ENCODE results near the gene PIK3R3. TPM values are rescaled to one million over a fixed set of nuclear protein-coding genes. Genes with fewer than 3 reads are reported as not detected.

PIK3R3 gene
- total and polyA plus RNA-seq, 9 of the 15 experiments (the other 6 are each of a cell fraction or from before 2014, with no cell fraction given) = 1.4 to 7.7 (median 4.6) TPM

GRCh38 chr1:46021046-46021996 is 111.1 kb downstream of the PIK3R3 start:
- WGBS (ENCODE audit: insufficient coverage, low coverage, missing lambda C conversion rate) = 90% methylated on average over 2 of the region's 2 CpGs
- Histone ChIP-seq H4K20me1 (replicated peaks; ENCODE audit: control insufficient read depth, insufficient read depth, low read length) (no peaks in the 10 kb centered on the region), H3K27me3 (ENCODE audit: control insufficient read depth in 2 of 2, insufficient read depth in 2 of 2, low read length in 2 of 2) (no peaks in the 10 kb centered on the region), H3K9ac (ENCODE audit: insufficient read depth in 1 of 2, low read depth in 2 of 2, low read length in 2 of 2) (no peak overlapping the region), H3K36me3 (ENCODE audit: control insufficient read depth, insufficient read depth, low read length) (peaks cover 31% of the 10 kb centered on the region; the same call in 2 of the 3 replicates), H3K79me2 (ENCODE audit: control insufficient read depth, insufficient read depth, low read length) (no peaks in the 10 kb centered on the region), H3K4me3 (no peak overlapping the region), H3K4me2 (ENCODE audit: insufficient read depth, low read length) (no peak overlapping the region), H3K4me1 (replicated peaks in 1 of 2; ENCODE audit: control insufficient read depth in 2 of 2, insufficient read depth in 2 of 2, low read length in 2 of 2) (no peaks in the 10 kb centered on the region; a peak in 2 of 5 replicates), H3K27ac (ENCODE audit: extremely low read depth, low read depth, low read length) (no peak overlapping the region), H2AFZ (ENCODE audit: low read depth, low read length) (no peak overlapping the region), H3K9me3 (replicated peaks; ENCODE audit: control insufficient read depth, insufficient read depth, low read depth, low read length) (no peaks in the 10 kb centered on the region), H3K9me1 (ENCODE audit: control insufficient read depth, insufficient read depth, low read length) (no peaks in the 10 kb centered on the region)
- intact Hi-C loops (cut with micrococcal nuclease) = no loop called here
- POLR2A ChIA-PET = interaction anchor here (0.5 to 6.4 kb wide), 4 partner anchors 9 to 172 kb away, joined by 3 to 29 read pairs (median 3); no protein-coding TSS in a partner anchor
- no TSS peak for BruUV-seq (replicated peaks)
- CTCF ChIA-PET (ENCODE audit: low intra/inter-chr PET ratio) = no interaction called here
- DNase-seq (ENCODE audit: extremely low read depth in 1 of 4, low spot score in 3 of 4) (no peak), FAIRE-seq (no peak), ATAC-seq (no peak)
- TF ChIP-seq COPS2 (conservative IDR thresholded peaks at IDR 0.05) = no peak
- TF ChIP-seq TEAD1 (CRISPR knock-in tag; IDR thresholded peaks at IDR 0.05) = no peak
- TF ChIP-seq GATAD2B (IDR thresholded peaks at IDR 0.05; ENCODE audit: borderline replicate concordance) = no peak
- no peak for TF ChIP-seq LARP7 (IDR thresholded peaks at IDR 0.05)
- TF ChIP-seq ZNF584 (CRISPR knock-in tag; IDR thresholded peaks at IDR 0.05; ENCODE audit: low read depth) = no peak
- no peak for TF ChIP-seq HDAC8 (tag; IDR thresholded peaks at IDR 0.05)
- TF ChIP-seq ESRRA (IDR thresholded peaks at IDR 0.05; ENCODE audit: borderline replicate concordance, low read depth) = no peak
- TF ChIP-seq POLR2AphosphoS5 (IDR thresholded peaks at IDR 0.05; ENCODE audit: control insufficient read depth, insufficient read depth, low read depth, low read length) = no peak
- TF ChIP-seq NR1H2 (CRISPR knock-in tag; IDR thresholded peaks at IDR 0.05) = no peak
- no peak for TF ChIP-seq ETS2 (tag; IDR thresholded peaks at IDR 0.05; ENCODE audit: borderline replicate concordance, poor library complexity, severe bottlenecking)
- no peak for TF ChIP-seq GATA2 (CRISPR knock-in tag; IDR thresholded peaks at IDR 0.05)
- in situ Hi-C loops (cut with MboI) = no loop called here

Measured in K562 (cell line).